LNCAP (cell line): ENCODE results near the gene TSPAN4.

ENCODE experiments used
- CTCF ChIP-seq: fragments of 450-650 bp; IDR thresholded peaks from 2 replicates; pipeline ENCODE4 v1.5.1; 2017; ENCODE audit warnings: mild to moderate bottlenecking

The TSPAN4 gene

GRCh38 chr11:884578-885070 lies 42.0 kb downstream of the TSPAN4 start:
- no peak for TF ChIP-seq CTCF

- TF ChIP-seq CTCF = no peak
Measured at GRCh38 chr11:886568-886967, 43.9 kb downstream of the TSPAN4 start.

GRCh38 chr11:887589-887988 lies 44.9 kb downstream of the TSPAN4 start:
- TF ChIP-seq CTCF = no peak

- TF ChIP-seq CTCF = no peak
Measured at GRCh38 chr11:888310-889212, 45.9 kb downstream of the TSPAN4 start.

GRCh38 chr11:889257-889656 lies 46.6 kb downstream of the TSPAN4 start:
- TF ChIP-seq CTCF = no peak

- TF ChIP-seq CTCF = no peak
Measured at GRCh38 chr11:889687-890475, 47.2 kb downstream of the TSPAN4 start.

GRCh38 chr11:890794-891540 lies 48.3 kb downstream of the TSPAN4 start:
- TF ChIP-seq CTCF = no peak
